ENCODE measurements around the gene OPRD1.

GRCh38 chr1:28804071-28804470 is 7.9 kb upstream of the OPRD1 start:
- no peak for TF ChIP-seq CTCF (IDR thresholded peaks at IDR 0.05)
- TF ChIP-seq EP300 (IDR thresholded peaks at IDR 0.05): no peak

Measured in stomach (tissue), 4 donors.